Thoracic aorta (tissue), 2 donors: Measurements from ENCODE around the gene HSBP1. TPM values are rescaled to one million over a fixed set of nuclear protein-coding genes. Genes with fewer than 3 reads are reported as not detected.

Experiments
- ATAC-seq: fragments of 150-250 bp; one replicate; pipeline ENCODE4 v1.8.0; 2017; ENCODE audit warnings: low read depth; ENCODE audit not compliant: insufficient number of reproducible peaks, low FRiP score
- DNase-seq: peaks from one replicate; pipeline ENCODE4 v3.0.0-alpha.2; 2020; ENCODE audit warnings: low spot score
- H3K27ac ChIP-seq, 2 donors: fragments of 200-600 bp; sonication (generic); 1 replicate in 1 of 2; 2 replicates in 1 of 2; pipeline ENCODE4 v1.5.1; 2016; ENCODE audit warnings: mild to moderate bottlenecking in 2 of 2, moderate library complexity in 2 of 2
- H3K27me3 ChIP-seq: fragments of 200-600 bp; sonication (generic); replicated peaks from 2 replicates; pipeline ENCODE4 v1.6.0; 2016; ENCODE audit warnings: mild to moderate bottlenecking; ENCODE audit not compliant: insufficient read depth
- H3K36me3 ChIP-seq: fragments of 200-600 bp; sonication (generic); one replicate; pipeline ENCODE4 v1.5.1; 2016
- H3K4me1 ChIP-seq, 2 donors: fragments of 200-600 bp; sonication (generic); 1 replicate in 1 of 2; 2 replicates in 1 of 2; pipeline versions ENCODE4 v1.5.1 to v1.6.0; 2016; ENCODE audit warnings: low read depth in 2 of 2, mild to moderate bottlenecking in 1 of 2; ENCODE audit not compliant: control insufficient read depth in 1 of 2
- H3K4me3 ChIP-seq: fragments of 200-600 bp; sonication (generic); 2 replicates; pipeline ENCODE4 v1.5.1; 2016; ENCODE audit warnings: mild to moderate bottlenecking
- H3K9me3 ChIP-seq: fragments of 200-600 bp; sonication (generic); 2 replicates; pipeline ENCODE4 v1.5.1; 2016
- CTCF ChIP-seq: fragments of 200-600 bp; sonication (generic); IDR thresholded peaks from one replicate; pipeline ENCODE4 v1.5.1; 2019; ENCODE audit warnings: antibody characterized with exemption
- total RNA-seq, 2 donors: library from RNA; depleted of rRNA; stranded (reverse); fragments of >200 nt; gene quantifications; one replicate each; pipeline versions ENCODE4 v1.1.0 to v1.2.3, GENCODE V29; 2016

The HSBP1 gene
- total RNA-seq, 2 donors from 2014 or later: 11.0 to 15.0 TPM

- TF ChIP-seq CTCF: no peak
- no peaks in the 10 kb centered on the region for H3K4me1 ChIP-seq
- no peak overlapping the region for H3K27ac ChIP-seq
- DNase-seq (no peak), ATAC-seq (no peak)
- H3K36me3 ChIP-seq: no peaks in the 10 kb centered on the region
- H3K9me3 ChIP-seq: no peaks in the 10 kb centered on the region
- H3K27me3 ChIP-seq: no peaks in the 10 kb centered on the region
- no peak overlapping the region for H3K4me3 ChIP-seq
Measured at GRCh38 chr16:83837566-83837965, 29.8 kb downstream of the HSBP1 start.

- H3K4me3 ChIP-seq: no peak overlapping the region
Measured at GRCh38 chr16:83838151-83838550, 30.4 kb downstream of the HSBP1 start.

GRCh38 chr16:83839561-83839960 is 31.8 kb downstream of the HSBP1 start:
- no peak overlapping the region for H3K4me3 ChIP-seq
- no peak for TF ChIP-seq CTCF
- H3K27ac ChIP-seq: no peak overlapping the region
- no peaks in the 10 kb centered on the region for H3K4me1 ChIP-seq
- ATAC-seq (no peak), DNase-seq (no peak)
- H3K9me3 ChIP-seq: no peaks in the 10 kb centered on the region
- H3K27me3 ChIP-seq: no peaks in the 10 kb centered on the region
- H3K36me3 ChIP-seq: no peaks in the 10 kb centered on the region

More at GRCh38 chr16:83838151-83838550, 30.4 kb downstream of the HSBP1 start:
- no peak for DNase-seq
- Histone ChIP-seq H3K4me1 (no peaks in the 10 kb centered on the region), H3K27ac (no peak overlapping the region), H3K27me3 (no peaks in the 10 kb centered on the region), H3K9me3 (no peaks in the 10 kb centered on the region), H3K36me3 (no peaks in the 10 kb centered on the region)
- no peak for ATAC-seq
- TF ChIP-seq CTCF: no peak

- no peak overlapping the region for H3K27ac ChIP-seq
- no peaks in the 10 kb centered on the region for H3K27me3 ChIP-seq
- TF ChIP-seq CTCF: no peak
- no peak overlapping the region for H3K4me3 ChIP-seq
- ATAC-seq: no peak
- DNase-seq: no peak
- H3K4me1 ChIP-seq: no peaks in the 10 kb centered on the region
- no peaks in the 10 kb centered on the region for H3K36me3 ChIP-seq
- no peaks in the 10 kb centered on the region for H3K9me3 ChIP-seq
Measured at GRCh38 chr16:83840060-83840617, 32.4 kb downstream of the HSBP1 start.

GRCh38 chr16:83842291-83842690 is 34.5 kb downstream of the HSBP1 start:
- no peak for DNase-seq
- Histone ChIP-seq H3K9me3 (no peaks in the 10 kb centered on the region), H3K36me3 (no peaks in the 10 kb centered on the region), H3K4me3 (no peak overlapping the region), H3K4me1 (no peaks in the 10 kb centered on the region), H3K27me3 (no peaks in the 10 kb centered on the region), H3K27ac (no peak overlapping the region)
- no peak for TF ChIP-seq CTCF
- no peak for ATAC-seq
